Stimulated activated CD8-positive, alpha-beta memory T cell treated with anti-CD3 and anti-CD28 coated beads, Interleukin-15, amount 100 ng/mL, for 48 hours (primary cell): ENCODE measurements around the gene KCNH1.
"Not testable (repeated sequence)": the region's sequence is repeated elsewhere in the genome, so short reads cannot be mapped to it uniquely, and the experiment has no call there.

Source experiments
- DNase-seq, 2 donors: peaks; one replicate each; pipeline ENCODE4 v3.0.0-alpha.2; 2020; ENCODE audit warnings: low read depth in 2 of 2

KCNH1 gene

DNA sequence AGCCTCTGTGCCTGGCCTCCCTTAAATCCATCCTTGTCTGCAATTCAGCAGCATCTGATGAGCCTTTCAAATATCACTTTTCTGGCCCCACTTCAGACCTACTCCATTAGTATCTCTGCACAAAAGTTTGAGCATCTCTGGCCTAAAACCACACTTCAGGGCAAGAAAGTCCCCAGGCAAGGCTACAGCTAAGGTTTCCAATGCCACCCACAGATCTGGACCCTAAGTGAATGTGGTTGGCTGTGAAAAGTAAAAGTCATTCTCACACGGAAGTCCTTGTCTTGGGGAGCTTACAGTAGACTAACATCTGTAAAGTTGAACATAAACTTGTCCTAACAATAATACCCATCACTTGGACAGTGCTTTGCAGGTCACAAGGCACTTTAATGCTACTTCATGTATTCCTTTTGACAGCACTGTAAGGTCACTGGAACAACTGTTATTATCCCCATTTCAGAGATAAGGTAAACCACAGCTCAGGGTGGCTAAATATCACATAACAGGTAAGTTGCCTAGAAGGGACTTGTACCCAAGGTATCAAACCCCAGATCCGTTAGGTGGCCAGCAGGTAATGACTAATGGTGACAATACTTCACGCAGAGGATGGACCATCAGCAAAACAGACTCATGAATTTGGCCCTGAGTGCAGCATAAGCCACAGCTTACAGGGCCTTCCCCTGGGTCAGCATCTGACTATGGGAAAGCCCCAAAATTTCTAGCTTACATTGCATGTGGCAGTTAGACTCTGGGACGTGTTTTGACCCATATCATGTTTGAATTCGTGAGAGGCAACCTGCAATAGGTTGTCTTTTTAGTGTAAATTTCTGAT, 449.3 kb downstream of the KCNH1 start:
- no peak for DNase-seq

DNA sequence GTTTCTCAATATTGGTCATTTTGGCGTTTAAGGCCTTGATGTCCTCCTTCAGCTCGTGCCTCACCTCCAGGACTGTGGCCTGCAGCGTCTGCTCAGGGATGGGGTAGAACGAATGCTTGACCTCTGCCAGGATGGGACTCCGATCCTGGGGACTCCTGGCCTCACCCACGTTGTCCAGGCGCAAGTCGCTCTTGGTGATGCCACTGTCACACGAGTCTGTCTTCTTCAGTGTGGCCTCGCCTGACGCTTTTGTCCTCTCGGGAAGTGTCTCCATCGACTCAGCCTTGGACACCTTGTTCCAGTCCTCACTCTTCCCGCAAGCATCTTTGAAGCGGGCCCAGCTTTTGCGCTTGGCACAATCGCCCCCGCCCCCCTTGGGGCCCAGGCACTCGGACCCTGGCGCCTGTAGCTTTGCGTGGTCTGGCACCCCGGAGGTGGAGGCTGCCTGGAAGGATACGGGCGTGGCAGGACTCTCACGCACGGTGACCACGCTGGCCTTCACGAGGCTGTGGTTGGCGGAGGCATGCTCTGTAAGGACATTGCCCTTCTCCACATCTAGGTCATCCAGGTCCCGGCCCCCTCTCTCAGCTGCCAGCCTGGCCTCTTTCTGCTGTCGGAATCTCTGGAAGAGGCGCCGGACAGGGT, 450.4 kb downstream of the KCNH1 start:
- no peak for DNase-seq

DNA sequence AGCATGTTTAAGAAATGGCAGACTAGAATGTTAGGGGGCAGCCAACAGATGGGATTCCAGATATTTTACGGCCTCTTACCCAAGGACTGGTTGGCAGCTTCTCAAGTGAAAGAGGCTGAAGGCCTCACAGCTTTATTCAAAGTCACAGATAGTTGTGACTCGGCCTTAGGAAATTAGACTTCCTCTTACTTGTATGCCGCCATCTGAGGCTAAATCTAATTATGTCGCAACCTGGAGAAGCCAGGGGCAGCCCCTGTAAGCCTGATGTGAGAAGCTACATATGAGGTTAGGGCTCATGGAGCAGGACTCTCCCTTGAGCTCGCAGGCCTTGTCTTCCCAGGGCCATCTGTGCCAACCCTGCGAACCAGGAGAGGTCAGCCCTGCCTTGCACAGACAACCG, 452.8 kb downstream of the KCNH1 start:
- no peak for DNase-seq

DNA sequence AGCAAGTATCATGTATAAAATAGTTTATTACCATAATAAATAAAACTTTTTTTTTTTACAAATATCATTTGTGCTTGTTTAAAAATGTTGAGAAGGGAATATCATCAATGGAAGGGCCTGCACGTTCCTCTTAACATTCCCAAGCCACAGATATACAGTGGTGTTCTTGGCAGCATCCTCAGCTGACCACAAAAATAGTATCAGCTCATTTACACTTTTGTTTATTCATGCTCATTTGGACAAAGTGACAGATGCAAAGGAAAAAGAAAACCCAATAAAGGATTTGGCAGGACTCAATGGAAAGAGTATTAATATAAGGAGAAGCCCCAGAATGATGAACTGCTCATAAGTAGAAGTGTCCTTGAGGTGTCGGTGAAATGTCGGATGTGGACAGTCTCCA, 455.6 kb downstream of the KCNH1 start:
- DNase-seq: no peak

DNA sequence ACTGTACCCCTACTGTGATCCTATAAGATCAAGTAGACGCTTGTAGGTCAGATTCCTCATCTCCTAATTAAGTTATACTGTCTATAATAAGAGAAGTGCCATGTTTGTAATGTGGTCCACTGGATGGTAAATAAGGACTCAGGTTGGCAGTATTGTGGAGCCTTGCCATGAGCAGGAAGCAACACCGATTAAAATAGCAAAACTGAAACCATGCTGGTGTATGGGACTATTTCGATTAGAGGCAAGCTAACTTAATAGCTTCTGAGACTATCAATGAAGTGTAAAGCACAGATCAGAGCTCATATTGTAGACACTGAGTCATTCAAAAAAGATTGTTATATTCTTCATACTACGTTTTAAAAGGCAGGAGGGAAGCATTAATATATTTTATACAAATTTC, 456.4 kb downstream of the KCNH1 start:
- no peak for DNase-seq

DNA sequence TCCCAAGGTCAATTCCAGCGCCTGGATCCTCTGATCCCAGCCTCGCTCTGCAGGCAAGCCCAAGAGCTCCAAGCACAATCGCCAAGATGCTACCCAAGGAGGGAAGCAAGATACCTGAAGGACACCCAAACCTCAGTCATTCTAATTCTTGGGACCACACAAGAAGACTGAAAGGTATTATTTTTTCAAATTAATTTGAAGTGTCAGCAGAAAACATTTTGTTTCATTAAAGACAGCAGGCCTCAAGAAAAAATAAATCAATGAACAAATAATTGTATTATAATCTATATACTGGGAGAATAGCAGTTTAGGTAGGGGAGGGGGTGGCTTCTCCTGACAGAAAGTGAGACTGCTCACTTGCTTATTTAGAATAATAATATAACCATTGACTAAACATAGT, 457.4 kb downstream of the KCNH1 start:
- DNase-seq: no peak

DNA sequence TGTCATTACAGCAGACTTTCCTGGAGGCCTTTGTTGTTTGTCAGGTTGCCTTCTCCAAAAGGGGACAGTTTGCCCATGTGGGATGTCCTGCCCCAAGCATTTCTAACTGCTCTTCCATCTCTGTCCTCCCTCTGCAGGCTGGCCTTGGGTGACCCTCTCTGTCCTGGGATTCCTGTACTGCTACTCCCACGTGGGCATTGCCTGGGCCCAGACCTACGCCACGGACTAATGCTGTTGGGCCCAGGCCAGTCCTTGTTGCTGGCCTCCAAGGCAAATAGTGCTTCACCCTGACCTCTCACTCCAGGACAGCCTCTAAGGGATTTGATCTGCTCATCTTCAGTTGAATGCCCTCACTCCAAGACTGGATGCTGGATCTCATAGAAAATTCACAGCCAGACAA, 459.8 kb downstream of the KCNH1 start:
- no peak for DNase-seq

DNA sequence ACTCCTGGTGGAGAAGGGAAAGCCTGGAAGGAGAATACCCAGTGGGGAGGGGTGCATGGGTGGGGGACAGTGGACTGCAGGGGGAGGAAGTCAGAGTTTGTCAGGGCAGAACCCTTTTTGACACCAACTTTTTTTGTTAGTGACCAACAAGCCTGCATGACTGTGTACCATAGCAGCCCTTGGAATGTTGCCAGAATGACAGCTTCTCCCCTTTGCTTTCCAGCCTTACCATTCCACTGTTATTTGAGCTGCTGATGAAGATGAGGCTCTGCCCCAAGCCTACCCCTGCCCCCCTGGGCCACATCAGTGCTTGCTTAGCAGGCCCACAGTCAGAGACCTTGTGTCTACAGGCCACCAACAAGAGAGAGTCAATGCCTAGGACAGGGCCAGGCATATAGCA, 464.0 kb downstream of the KCNH1 start:
- DNase-seq: no peak

DNA sequence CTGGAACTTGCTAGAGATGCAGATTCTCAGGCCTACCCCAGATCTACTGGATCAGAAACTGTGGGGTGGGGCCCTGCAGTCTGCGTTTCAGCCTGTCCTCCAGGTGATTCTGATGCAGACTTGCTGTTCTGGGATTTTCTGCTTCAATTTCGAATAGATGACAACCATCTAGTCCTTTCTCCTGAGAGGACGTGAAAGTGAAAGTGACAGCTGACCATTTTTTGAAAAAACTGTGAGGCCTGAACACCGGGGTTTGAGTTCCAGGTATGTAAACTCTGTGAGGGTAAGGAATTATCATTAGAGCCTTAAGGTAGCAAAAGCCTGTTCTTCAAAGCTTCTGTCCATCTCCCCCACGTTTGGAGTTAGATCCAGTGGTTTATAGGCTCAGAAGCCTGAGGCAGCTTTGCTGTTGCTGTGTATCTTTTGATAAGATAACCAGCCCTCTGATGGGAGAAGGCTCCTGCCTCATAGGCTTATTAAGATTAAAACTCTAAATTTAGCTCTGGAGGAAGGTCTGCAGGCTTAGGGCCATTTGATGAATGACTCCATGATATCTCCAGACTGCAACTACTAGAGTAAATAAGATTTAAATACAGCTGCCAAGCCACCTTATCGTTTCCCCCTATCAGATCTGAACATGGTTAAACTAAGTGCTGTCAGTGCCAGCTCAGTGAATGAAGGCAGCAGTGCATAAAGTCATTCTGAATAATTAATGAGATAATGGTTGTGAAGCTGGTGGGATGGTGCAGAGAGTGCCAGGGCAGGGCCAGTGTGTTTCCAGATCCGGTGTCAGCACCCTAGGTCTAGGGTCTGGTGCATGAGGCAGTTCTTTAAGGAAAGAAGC, 470.0 kb downstream of the KCNH1 start:
- no peak for DNase-seq

DNA sequence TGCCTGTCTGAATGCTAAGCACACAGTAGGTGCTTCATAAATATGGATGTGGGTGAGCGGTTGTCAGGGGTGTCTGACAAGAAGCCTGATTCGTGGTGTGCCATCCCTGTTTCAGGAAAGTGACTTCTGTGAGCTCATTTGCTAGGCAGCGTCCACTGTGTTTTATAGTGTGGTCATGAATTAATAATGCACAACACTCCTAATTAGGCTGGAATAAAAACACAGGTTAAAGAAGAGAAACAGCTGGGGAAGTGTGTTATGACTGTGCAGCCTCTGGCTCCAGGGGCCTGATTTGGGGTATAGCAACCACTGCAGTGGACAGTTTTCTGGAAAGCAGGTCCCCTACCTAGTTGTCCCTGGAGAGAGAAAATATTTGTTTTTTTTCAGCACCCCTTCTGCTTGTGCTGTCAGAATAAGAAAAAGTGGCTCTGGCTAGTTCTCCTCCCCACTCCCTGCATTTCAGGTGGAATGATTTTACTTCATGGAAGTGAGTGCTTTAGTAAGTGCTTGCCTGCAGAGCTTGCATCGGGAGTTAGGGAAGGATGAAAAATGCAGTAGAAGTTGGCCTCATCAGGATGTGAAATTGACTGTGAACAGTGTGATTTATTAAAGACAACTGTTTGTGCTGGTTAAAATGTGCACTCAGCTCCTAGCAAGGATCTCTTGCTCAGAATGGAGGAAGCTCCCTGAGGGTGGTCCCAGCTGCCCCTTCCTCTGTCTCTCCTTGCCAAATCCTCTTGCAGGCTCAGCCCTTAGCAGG, 471.5 kb downstream of the KCNH1 start:
- DNase-seq: no peak

DNA sequence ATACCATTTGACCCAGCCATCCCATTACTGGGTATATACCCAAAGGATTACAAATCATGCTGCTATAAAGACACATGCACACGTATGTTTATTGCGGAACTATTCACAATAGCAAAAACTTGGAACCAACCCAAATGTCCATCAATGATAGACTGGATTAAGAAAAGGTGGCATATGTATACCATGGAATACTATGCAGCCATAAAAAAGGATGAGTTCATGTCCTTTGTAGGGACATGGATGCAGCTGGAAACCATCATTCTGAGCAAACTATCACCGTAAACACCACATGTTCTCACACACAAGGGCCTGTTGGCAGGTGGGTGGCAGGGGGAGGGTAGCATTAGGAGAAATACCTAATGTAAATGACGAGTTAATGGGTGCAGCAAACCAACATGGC, 472.4 kb downstream of the KCNH1 start:
- not testable (repeated sequence) for DNase-seq

DNA sequence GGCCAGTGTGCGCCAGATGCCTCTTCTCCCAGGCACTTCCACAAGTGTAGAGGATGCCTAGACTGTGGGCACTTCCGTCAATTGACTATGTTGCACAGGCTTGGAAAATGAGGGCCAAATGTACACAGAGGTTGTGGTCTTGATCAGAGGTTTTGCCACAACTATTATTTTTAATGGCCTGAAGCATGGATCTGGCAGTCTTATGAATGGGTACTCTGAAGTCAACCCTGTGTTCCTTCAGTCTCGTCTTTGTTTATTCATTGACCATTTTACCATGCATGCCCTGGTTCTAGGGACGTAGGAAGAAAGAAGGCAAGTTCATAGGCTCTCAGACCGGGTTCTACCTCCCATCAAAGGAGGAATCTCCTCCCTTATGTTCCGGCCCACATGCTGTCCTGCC, 476.1 kb downstream of the KCNH1 start:
- no peak for DNase-seq

DNA sequence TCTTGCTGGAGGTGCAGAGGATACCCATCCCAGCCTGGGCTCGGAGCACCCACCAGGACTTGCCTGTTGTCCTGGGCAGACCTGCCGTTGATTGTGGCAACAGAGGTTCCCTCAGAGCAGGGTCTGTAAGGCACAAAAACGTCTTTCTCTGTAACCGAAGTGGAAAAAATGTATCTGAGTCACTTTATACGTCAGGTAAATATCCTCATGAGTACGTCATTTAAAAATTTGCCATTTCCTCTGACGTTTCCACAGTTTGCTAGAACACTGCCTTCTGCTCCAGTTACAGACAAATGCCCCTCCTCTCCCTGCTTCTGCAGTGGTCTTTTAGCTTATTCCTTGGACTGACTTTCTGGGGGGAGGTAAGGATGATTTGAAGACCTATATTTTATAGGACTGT, 478.4 kb downstream of the KCNH1 start:
- DNase-seq: no peak

DNA sequence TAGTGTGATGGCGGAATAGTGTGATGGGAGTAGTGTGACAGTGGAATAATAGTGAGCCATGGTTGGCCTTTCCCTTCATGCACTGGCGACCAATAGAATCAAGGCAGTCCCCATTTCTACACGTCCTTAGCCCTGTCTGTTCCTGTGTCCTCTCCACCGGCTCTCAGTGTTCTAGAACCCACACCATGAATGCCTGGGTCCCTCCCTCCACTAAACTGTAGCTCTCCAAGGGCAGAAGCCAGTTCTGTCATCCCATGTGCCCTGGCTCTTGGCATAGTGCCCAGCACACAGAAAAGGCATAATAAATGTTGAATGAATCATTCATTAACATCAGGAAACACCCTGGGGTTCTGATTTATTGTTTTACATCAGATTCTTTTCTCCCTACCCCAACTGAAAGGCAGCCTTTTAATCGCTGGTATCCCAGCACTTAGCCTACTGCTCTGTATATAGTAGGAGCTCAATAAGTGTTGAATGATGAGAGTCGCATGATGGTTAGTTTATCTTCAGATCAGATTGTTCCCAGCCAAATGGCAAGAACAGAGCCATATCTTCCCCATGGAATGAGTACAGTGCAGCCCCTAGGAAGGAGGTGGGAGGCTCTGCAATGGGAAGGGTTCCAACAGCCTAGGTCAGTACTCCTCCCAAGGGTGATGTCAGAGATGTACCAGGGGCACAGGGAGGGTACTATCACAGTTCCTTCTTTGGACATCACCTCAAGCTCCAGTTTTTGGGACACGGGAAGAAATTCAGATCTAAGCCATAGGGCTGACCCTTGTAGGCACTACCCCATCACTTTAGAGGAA, 479.6 kb downstream of the KCNH1 start:
- DNase-seq: no peak

DNA sequence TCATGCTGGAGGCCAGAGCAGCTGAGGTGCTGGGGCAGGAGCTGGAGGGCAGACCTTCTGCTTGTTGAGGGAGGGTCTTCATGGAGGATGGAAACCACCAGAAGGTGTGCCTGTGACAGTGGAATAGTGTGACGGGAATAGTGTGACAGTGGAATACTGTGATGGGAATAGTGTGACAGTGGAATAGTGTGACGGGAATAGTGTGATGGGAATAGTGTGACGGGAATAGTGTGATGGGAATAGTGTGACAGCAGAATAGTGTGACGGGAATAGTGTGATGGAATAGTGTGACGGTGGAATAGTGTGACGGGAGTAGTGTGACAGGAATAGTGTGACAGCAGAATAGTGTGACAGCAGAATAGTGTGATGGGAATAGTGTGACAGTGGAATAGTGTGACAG, 480.2 kb downstream of the KCNH1 start:
- no peak for DNase-seq

DNA sequence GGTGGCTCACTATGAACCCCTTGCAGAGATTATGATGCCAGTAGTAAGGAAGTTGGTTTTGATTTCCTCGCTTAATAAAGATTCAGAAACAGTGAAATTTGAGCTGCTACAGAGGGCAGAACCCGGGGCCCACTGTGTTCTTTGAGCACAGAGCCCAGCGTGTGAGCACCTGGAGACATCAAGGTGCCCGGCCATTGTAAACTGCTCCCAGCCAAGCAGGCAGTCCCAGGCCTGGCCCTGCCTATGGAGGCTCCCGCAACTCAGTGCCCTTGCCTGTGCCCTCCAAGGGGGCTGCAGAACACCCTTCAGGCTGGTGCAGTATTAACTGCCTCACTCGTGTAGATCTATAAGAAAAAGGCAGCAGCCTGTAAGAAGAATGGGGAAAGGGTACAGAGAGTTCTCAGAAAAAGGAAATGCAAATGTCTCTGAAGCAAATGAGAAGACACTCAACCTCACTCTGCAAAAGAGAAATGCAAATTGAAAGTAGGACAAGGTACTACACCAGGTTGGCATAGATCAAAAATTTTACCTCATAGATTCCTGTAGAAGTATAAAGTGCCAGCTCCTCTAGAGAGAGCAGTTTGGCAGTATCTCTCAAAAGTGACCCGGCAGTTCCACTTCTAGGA, 481.5 kb downstream of the KCNH1 start:
- no peak for DNase-seq

DNA sequence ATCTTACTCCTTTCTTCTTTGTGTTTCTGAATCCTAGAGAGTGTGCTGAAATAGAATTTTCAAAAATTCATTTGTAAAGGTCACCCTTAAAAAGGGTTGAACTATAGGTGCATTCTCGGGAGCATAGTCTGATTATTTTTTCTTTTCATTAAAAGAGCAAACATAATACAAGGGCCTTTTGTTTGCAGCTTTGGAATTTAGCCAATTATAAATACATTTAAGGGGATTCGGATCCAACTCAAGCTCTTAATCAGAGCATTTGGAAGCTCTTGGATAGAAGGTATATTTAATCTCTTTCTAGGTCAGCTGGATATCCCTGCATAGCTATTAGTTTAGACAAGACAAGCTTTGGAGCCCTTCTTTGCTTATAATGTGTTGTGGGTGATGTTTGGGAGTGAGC, 483.5 kb downstream of the KCNH1 start:
- DNase-seq: no peak

DNA sequence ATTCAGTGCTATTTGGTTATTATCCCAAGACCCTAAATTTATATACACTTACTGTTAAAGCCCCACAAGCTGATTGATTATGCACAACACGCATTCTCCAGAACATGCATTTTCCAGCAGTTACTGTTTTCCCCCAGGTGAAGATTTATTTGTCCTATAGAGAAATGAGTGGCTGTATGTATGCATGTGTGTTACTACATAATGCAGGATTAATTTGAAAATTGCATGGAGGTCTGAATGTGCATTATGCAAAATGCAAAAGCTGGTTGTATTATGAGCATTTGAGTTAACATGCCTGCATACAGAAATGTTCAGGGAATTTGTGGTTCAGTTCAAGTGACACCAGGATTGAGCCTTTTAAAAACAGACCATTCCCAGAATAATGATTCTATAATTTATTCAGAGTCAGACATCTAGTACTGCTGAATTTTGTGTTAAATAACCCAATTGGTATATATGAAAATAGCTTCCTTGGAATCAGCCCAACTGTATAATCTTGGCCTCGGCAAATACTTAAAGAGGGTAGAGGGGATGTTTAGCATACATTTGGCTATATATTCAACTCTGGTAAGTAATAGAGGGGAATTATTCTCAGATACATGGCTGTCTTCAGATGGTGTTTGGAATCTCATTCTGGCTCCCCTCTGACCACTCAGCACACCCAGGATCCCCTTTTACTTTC, 485.2 kb downstream of the KCNH1 start:
- no peak for DNase-seq

DNA sequence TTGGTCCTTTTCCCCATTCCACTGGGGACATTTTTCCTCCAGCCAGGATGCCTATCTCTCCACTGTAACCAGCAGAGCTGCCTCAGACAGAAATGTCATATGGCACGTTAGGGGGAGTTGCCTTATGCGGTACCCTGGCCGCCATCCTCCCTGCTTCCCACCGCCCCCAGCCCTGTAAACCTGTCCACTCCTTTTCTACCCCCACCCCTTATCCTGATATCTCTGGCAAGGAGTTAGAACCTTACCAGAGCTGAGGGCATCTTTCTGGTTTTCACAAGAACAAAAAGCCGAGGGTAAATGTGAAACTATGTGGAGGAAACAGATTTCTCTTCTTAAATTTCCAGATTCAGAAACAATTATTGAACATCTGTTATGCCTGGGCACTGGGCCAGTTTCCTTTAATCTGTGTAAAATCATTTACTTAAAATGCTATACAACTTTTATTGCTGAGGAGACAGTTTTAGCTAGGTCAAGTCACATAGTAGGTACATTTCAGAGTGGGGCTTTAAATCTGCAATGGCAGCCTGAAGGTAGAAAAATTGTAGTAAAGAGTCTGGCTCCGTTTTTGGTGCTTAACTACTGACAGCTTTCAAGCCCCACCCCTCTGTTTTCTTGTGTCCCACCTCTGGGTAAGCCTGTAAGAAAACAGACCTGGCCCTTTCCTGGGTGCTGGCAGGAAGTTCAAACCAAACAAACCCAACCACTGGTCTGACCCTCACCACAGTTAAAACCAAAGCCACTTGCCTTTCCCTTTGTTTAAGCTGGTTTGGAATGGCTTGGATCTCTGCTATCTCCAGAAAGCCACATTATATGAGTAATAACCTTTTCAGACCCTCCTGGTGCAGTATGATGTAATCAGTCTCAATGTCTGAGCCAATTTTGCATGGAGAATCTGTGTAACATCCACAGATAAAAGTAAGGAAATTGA, 486.3 kb downstream of the KCNH1 start:
- no peak for DNase-seq
